Activated naive CD8-positive, alpha-beta T cell (primary cell): Measurements from ENCODE around the gene CCDC34.
A peak's percentile ranks its signal among the peaks of the same experiment; 100 is the strongest.

Experiments used
- H3K27ac Mint-ChIP-seq: one replicate; pipeline ENCODE4 v1.8.0; 2021; ENCODE audit warnings: mixed read lengths
- H3K27me3 Mint-ChIP-seq: one replicate; pipeline ENCODE4 v1.8.0; 2021; ENCODE audit warnings: mixed read lengths
- H3K36me3 Mint-ChIP-seq: one replicate; pipeline ENCODE4 v1.8.0; 2021; ENCODE audit warnings: mixed read lengths
- H3K4me1 Mint-ChIP-seq: one replicate; pipeline ENCODE4 v1.8.0; 2021; ENCODE audit warnings: low read depth, mixed read lengths
- H3K4me3 Mint-ChIP-seq: one replicate; pipeline ENCODE4 v1.8.0; 2021; ENCODE audit warnings: mild to moderate bottlenecking, mixed read lengths
- H3K9me3 Mint-ChIP-seq: one replicate; pipeline ENCODE4 v1.8.0; 2021; ENCODE audit warnings: low read depth, mixed read lengths

The CCDC34 gene

GRCh38 chr11:27384227-27384626, 21.2 kb upstream of the CCDC34 start:
- H3K4me1 Mint-ChIP-seq = no peaks in the 10 kb centered on the region
- peaks cover 7% of the 10 kb centered on the region for H3K36me3 Mint-ChIP-seq
- H3K4me3 Mint-ChIP-seq = no peak overlapping the region
- H3K27me3 Mint-ChIP-seq = no peaks in the 10 kb centered on the region
- H3K9me3 Mint-ChIP-seq = no peaks in the 10 kb centered on the region
- H3K27ac Mint-ChIP-seq = no peak overlapping the region

GRCh38 chr11:27383645-27384044, 20.6 kb upstream of the CCDC34 start:
- H3K4me1 Mint-ChIP-seq = no peaks in the 10 kb centered on the region
- H3K27ac Mint-ChIP-seq = no peak overlapping the region
- peaks cover 7% of the 10 kb centered on the region for H3K36me3 Mint-ChIP-seq
- no peak overlapping the region for H3K4me3 Mint-ChIP-seq
- no peaks in the 10 kb centered on the region for H3K9me3 Mint-ChIP-seq
- H3K27me3 Mint-ChIP-seq = no peaks in the 10 kb centered on the region

- Mint-ChIP-seq H3K9me3 (no peaks in the 10 kb centered on the region), H3K36me3 (peaks cover 7% of the 10 kb centered on the region), H3K4me3 (no peak overlapping the region), H3K4me1 (no peaks in the 10 kb centered on the region), H3K27me3 (no peaks in the 10 kb centered on the region), H3K27ac (no peak overlapping the region)
Measured at GRCh38 chr11:27381238-27381666, 18.2 kb upstream of the CCDC34 start.

DNA sequence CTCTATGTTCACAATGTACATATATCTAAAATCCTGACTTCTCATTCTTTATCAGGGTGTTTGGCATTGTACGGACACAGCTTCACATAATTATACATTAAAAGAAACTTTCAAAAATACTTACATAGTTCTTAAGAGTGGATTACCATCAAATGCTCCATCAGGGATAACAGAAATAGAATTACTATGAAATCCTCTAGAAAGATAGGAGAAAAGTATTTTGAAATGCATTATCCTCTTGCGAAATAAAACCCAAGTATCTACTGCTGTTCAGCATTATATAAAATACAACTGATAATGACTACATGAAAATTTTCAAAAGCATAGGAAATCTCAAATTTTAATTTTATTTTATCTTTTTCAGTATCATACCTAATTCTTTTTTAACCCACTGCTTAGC, 17.8 kb upstream of the CCDC34 start:
- Mint-ChIP-seq H3K36me3 (peaks cover 7% of the 10 kb centered on the region), H3K9me3 (no peaks in the 10 kb centered on the region), H3K27me3 (no peaks in the 10 kb centered on the region)

GRCh38 chr11:27379449-27379848, 16.4 kb upstream of the CCDC34 start:
- Mint-ChIP-seq H3K4me3 (no peak overlapping the region), H3K27me3 (no peaks in the 10 kb centered on the region), H3K36me3 (peaks cover 4% of the 10 kb centered on the region), H3K9me3 (no peaks in the 10 kb centered on the region), H3K27ac (no peak overlapping the region), H3K4me1 (no peaks in the 10 kb centered on the region)

More for the DNA sequence above, 17.8 kb upstream of the CCDC34 start:
- no peak overlapping the region for H3K27ac Mint-ChIP-seq
- H3K4me1 Mint-ChIP-seq = no peaks in the 10 kb centered on the region
- no peak overlapping the region for H3K4me3 Mint-ChIP-seq

GRCh38 chr11:27375370-27375769, 12.4 kb upstream of the CCDC34 start:
- no peak overlapping the region for H3K27ac Mint-ChIP-seq
- H3K27me3 Mint-ChIP-seq = no peaks in the 10 kb centered on the region
- H3K36me3 Mint-ChIP-seq = no peaks in the 10 kb centered on the region
- no peaks in the 10 kb centered on the region for H3K4me1 Mint-ChIP-seq
- H3K4me3 Mint-ChIP-seq = no peak overlapping the region
- H3K9me3 Mint-ChIP-seq = no peaks in the 10 kb centered on the region

DNA sequence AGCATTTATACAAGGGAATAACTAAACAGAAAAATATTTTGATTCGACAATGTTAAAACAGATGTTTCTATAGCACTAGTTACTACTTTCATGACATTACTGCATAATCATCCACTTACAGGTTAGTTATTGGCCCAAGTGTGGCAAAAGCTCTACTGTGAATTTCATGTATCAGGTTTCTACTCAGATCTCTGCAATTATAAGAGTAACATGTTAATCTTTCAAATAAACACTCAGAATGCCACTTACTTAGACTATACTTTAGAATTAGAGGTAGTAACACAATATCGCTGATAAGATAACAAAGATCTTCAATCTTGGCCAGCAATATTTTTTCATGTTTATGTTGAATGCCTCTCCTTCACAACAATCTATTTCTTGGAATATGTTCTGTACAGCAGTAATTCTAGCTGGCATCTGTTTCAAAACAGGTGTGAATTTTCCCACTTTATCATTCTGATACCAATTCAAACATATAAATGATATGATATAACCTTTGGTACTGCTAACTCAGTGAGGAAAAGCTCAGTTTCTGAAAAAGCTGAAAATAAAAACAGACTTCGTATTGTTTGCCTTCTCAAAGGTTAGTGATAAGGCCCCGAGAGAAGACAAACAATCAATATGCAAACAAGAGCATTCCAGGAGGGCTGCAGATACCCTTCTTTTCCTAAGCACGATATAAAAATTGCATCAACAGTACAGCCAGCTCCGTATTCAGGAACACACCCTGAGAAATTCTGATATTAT, 11.0 kb upstream of the CCDC34 start:
- H3K4me1 Mint-ChIP-seq = no peaks in the 10 kb centered on the region
- no peak overlapping the region for H3K27ac Mint-ChIP-seq
- H3K9me3 Mint-ChIP-seq = no peaks in the 10 kb centered on the region
- H3K4me3 Mint-ChIP-seq = no peak overlapping the region
- no peaks in the 10 kb centered on the region for H3K36me3 Mint-ChIP-seq
- H3K27me3 Mint-ChIP-seq = no peaks in the 10 kb centered on the region

DNA sequence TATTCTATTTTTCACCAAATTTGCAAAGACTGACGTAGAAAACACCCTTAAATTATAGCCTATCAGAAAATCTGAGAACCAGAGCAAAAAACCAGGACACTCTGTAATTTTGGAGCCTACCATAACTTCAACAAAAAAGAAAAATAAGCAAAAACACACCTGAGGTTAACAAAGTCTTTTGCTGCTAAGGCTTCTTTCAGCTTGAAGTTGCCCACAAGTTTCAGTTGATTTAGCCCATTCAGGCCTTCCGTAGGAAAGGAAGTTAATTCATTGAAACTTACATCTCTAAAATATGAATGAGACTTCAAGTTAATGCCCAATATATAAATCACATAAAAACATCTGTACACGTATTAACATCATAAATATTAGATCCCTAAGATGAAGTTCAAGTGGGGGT, 10.4 kb upstream of the CCDC34 start:
- no peak overlapping the region for H3K27ac Mint-ChIP-seq
- H3K36me3 Mint-ChIP-seq = no peaks in the 10 kb centered on the region
- H3K27me3 Mint-ChIP-seq = no peaks in the 10 kb centered on the region
- no peak overlapping the region for H3K4me3 Mint-ChIP-seq
- H3K4me1 Mint-ChIP-seq = no peaks in the 10 kb centered on the region
- H3K9me3 Mint-ChIP-seq = no peaks in the 10 kb centered on the region

- H3K27ac Mint-ChIP-seq = no peak overlapping the region
- no peaks in the 10 kb centered on the region for H3K27me3 Mint-ChIP-seq
- no peak overlapping the region for H3K4me3 Mint-ChIP-seq
- no peaks in the 10 kb centered on the region for H3K9me3 Mint-ChIP-seq
- no peaks in the 10 kb centered on the region for H3K4me1 Mint-ChIP-seq
- H3K36me3 Mint-ChIP-seq = no peaks in the 10 kb centered on the region
Measured at GRCh38 chr11:27372164-27372563, 9.1 kb upstream of the CCDC34 start.

GRCh38 chr11:27371489-27371888, 8.5 kb upstream of the CCDC34 start:
- H3K27ac Mint-ChIP-seq = no peak overlapping the region
- H3K4me1 Mint-ChIP-seq = no peaks in the 10 kb centered on the region
- no peak overlapping the region for H3K4me3 Mint-ChIP-seq
- H3K9me3 Mint-ChIP-seq = no peaks in the 10 kb centered on the region
- no peaks in the 10 kb centered on the region for H3K27me3 Mint-ChIP-seq
- no peaks in the 10 kb centered on the region for H3K36me3 Mint-ChIP-seq

GRCh38 chr11:27370374-27370773, 7.4 kb upstream of the CCDC34 start:
- Mint-ChIP-seq H3K9me3 (no peaks in the 10 kb centered on the region), H3K4me3 (no peak overlapping the region), H3K27ac (no peak overlapping the region), H3K27me3 (no peaks in the 10 kb centered on the region), H3K4me1 (no peaks in the 10 kb centered on the region), H3K36me3 (no peaks in the 10 kb centered on the region)

- H3K9me3 Mint-ChIP-seq = no peaks in the 10 kb centered on the region
- no peak overlapping the region for H3K4me3 Mint-ChIP-seq
Measured at GRCh38 chr11:27367881-27368280, 4.9 kb upstream of the CCDC34 start.

DNA sequence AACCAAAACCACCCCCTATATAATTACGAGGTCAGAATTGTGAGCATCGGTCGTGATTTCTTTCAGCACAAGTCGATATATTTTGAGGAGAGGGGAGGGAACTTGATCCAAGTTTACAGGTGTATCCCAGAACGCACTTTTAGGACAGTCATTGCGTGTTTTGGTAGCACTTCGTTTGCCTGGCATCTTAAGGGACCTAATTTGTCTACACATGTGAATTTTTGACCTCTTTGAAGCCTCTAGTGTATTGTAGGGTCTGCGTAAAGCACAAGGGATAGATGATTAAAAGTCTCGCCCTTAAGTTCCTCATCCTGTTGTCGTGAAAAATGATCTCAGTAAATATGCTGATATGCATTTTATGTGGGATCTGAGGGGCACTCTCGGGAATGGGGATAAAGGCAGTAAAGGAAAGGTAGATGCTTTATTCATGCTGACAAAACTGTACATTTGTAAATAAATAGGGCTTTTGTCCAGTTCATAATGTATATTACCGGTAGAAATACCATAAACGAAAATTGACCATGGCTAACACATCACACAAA, 632 bp upstream of the CCDC34 start:
- Mint-ChIP-seq H3K27ac (peak overlapping the region; percentile 82), H3K9me3 (no peaks in the 10 kb centered on the region), H3K4me3 (peak overlapping the region; percentile 94), H3K4me1 (peaks cover 26% of the 10 kb centered on the region), H3K36me3 (no peaks in the 10 kb centered on the region), H3K27me3 (no peaks in the 10 kb centered on the region)

More at GRCh38 chr11:27367881-27368280, 4.9 kb upstream of the CCDC34 start:
- H3K36me3 Mint-ChIP-seq = no peaks in the 10 kb centered on the region
- H3K27ac Mint-ChIP-seq = no peak overlapping the region
- no peaks in the 10 kb centered on the region for H3K27me3 Mint-ChIP-seq
- peaks cover 9% of the 10 kb centered on the region for H3K4me1 Mint-ChIP-seq

- Mint-ChIP-seq H3K27ac (no peak overlapping the region), H3K4me1 (peaks cover 26% of the 10 kb centered on the region), H3K36me3 (peaks cover 2% of the 10 kb centered on the region), H3K27me3 (no peaks in the 10 kb centered on the region), H3K4me3 (peak overlapping the region; percentile 94), H3K9me3 (no peaks in the 10 kb centered on the region)
Measured at GRCh38 chr11:27361649-27362431, 1.2 kb downstream of the CCDC34 start.

GRCh38 chr11:27358296-27358695, 4.7 kb downstream of the CCDC34 start:
- peaks cover 2% of the 10 kb centered on the region for H3K36me3 Mint-ChIP-seq
- no peak overlapping the region for H3K4me3 Mint-ChIP-seq
- peaks cover 19% of the 10 kb centered on the region for H3K4me1 Mint-ChIP-seq
- no peaks in the 10 kb centered on the region for H3K27me3 Mint-ChIP-seq
- no peak overlapping the region for H3K27ac Mint-ChIP-seq
- H3K9me3 Mint-ChIP-seq = no peaks in the 10 kb centered on the region
